GM18502 (cell line): ENCODE data around the gene MT1H.

Source experiments
- ATAC-seq: cut with Tn5 transposase; IDR thresholded peaks from one replicate; pipeline ENCODE4 v1.9.1; 2021; ENCODE audit warnings: mild to moderate bottlenecking; ENCODE audit not compliant: unreplicated experiment, poor library complexity

Gene MT1H

DNA sequence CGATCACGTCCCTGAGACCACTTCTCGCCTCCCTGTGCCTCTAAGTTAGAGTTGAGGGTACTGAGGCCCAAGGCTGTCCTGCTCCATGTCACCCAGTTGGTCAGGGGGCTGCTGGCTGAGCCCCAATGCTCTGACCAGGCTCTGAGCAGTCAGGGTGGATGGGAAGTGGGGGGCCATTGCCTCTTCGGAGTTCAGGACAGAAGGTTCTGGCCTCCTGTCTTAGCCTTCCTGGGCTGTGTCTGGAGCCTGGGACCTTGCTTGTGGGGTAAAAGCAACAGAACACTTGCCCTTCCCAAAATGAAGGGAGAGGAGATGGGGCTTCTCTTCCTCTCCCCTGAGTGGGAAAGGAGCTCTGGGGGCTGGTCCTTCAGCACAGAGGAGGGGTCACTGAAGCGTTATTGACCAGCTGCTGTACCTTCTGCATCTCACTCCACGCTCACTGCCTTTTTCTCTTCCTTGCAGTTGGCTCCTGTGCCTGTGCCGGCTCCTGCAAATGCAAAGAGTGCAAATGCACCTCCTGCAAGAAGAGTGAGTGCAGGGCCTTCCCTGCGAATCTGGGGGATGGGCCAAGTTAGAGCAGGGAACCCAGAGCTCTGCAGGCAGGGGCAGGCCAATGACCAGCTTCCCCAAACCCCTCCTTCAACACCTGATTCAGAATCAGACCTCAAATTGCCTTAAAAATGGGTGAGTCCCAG, 13.2 kb downstream of the MT1H start:
- ATAC-seq = no peak

DNA sequence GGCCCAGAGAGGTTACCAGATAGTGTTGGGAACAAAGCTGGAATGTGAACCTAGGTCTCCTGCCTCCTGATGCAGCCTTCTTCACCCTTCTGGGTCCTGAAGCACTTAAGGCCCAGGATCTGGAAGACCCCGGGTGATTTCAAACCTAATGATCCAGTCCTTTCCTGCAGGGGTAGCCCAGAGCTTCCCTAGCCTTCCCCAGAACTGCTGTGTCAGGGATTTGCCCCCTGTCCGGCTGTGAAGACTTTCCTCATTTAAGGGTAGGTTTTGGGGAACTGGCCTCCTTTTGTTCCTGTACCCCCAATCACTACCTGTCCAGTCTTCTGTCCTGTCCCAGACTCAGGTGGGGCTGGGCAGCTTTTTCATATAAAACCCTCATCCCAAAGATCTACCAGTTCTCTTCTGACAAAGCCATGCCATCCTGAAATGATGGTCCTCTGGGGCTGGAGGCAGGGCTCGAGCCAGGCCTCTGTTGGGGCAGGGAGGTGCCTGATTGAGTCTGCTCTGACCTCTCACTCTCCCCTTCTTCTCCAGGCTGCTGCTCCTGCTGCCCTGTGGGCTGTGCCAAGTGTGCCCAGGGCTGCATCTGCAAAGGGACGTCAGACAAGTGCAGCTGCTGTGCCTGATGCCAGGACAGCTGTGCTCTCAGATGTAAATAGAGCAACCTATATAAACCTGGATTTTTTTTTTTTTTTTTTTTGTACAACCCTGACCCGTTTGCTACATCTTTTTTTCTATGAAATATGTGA, 14.0 kb downstream of the MT1H start:
- no peak for ATAC-seq

DNA sequence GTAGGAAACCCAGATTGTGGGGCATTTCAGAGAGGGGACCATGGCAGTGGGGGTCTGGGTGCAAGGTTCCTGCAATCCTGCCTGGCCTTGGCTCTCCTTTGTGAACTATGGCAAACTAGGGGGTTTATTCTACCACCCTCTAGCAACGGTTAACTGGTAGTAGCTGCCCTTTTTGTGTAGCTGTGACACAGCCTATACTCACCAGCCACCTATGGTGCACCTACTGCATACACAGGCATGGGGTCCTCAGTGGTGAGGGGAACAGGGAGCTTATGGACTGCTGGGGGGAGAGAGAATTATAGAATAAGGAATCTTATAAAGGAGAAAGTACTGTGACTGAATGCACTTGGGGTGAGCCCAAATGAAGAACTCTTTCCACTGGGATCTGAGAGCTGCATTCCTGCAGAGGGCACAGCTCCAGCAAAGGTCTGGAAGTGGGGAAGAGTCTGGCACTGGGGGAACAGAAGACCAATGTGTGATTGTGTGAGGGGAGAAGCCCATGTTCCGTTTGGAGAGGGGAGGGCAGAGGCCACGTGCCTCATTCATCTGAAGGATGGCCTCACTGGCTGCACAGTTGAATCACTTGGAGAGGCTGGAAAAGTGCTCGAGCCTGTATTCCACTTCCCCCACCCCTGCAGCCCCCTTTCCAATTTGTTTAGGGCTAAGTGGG, 14.8 kb downstream of the MT1H start:
- no peak for ATAC-seq

DNA sequence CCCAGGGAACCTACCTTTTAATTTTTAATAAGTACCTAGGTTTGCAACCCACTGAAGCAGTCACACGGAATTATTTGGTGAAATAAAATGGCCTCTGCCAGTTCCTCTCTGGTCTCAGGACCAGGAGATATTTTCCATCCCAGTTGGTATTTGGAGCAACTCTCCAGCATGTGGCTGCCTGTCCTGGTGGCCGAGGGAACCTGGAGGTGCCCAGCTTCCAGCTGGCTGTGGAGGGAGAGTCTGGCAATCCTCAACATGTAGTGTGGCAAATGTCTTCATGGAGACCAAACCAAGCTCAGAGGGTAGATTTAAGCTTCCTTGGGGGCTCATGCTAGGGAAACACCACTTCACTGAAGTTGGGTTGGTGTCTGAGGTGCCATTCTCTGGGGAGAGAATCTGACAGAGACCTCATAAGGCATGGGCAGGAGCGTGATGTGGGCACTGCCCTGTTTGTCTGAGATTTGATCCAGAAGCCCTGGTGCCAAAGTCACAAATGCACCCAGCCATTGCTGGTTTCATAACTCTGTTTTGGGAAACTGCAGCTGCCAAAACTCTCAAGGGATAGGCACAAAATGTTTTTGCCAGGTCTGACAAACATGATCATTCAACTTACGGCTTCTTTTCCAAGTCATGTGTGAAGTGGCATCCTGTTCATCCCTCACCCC, 15.4 kb downstream of the MT1H start:
- no peak for ATAC-seq

DNA sequence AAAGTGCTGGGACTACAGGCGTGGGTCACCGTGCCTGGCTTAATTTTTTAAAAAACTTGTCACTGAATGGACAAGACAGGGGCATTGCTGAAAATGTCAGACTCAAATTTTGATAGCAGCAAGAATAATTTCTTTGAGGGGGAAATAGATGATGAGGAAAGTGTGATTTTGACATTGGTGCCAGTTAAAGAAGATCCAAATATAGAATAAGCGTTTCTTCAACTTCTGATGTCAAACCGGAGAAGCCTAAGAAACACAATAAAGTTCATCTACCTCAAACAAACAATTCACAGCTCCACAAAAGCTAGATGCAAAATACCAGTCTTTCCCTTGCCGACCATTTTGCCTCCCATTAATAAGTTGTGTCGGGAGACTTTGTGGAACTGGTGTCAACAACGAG, 17.1 kb downstream of the MT1H start:
- ATAC-seq = no peak

DNA sequence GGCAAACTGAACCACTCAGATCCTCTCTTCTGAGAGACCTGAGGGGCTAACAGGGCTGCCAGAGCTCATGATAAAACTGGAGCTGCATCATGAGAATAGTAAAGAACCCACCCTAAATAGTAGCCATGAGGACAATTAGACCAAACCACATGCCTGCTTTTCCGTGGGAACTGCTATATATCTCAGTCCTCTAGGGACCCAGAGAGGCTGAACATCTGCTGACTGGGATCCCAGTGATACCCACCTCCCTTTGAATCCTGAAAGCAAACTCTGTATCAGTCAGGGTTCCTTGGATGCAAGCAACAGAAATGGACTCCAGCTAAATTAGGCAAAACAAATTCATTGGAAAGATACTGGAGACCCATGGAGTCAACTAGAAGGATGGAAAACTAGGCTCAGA, 19.1 kb downstream of the MT1H start:
- no peak for ATAC-seq

DNA sequence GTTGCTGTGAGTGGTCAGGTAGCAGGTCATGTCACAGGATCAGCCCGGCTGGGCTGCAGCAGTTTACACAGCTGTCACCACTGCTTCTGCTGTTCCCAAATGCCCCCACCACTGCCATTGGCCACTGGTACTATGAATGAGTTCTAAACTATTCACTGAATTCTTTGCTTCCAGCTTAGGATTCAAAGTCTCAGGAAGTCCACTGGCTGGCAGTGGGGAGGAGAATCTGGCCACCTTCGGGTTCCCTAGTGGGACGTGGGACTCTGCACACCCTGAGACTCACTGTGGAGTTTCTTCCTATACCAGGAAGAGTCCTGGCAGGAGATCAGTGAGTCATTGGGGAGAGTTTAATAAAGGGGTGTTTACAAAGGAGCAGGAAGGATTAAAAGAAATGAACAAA, 19.6 kb downstream of the MT1H start:
- ATAC-seq = no peak

DNA sequence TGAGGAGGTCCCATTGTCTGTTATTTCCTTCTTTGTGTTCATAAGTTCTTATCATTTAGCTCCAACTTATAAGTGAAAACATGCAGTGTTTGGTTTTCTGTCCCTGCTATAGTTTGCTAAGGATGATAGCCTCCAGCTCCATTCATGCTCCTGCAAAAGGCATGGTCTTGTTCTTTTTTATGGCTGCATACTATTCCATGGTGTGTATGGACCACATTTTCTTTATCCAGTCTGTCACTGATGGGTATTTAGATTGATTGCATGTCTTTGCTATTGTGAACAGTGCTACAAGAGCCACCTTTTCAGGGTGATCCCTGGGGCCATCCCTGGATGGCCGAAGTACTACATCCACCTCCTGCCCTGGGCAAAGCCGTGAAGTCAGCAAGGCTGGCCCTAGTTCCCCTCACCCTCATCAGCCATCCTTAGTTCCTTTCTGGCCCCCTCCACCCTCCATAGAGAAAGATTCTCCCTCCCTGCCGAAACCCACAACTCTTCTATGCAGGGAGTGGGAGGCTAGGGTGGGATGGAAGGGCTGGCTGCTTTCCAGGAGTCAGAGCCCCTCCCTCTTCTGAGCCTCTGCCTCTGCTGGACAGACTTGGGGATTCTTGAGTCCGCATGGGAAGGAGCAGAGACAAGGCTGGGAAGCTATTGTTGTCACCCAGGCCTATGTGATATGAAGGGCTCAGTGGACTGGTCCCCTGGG, 21.0 kb downstream of the MT1H start:
- no peak for ATAC-seq

DNA sequence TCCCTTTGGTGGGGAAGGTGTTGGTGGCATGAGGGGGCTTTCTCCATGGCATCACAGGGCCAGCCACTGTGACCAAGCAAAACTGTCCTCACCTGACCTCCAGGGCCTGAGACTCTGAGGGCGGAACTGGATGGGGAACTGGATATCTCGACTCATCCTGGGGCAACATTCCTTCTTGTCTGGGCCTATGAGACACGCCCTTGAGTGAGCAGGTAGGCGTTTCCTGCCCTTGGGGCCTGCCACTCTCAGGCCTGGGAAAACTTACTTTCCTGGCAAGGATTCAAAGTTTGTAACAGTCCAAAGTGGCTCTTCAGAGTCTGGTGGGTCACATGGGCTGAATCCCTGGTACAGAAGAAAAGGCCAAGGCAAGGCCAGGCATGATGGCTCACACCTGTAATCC, 22.3 kb downstream of the MT1H start:
- ATAC-seq = no peak

DNA sequence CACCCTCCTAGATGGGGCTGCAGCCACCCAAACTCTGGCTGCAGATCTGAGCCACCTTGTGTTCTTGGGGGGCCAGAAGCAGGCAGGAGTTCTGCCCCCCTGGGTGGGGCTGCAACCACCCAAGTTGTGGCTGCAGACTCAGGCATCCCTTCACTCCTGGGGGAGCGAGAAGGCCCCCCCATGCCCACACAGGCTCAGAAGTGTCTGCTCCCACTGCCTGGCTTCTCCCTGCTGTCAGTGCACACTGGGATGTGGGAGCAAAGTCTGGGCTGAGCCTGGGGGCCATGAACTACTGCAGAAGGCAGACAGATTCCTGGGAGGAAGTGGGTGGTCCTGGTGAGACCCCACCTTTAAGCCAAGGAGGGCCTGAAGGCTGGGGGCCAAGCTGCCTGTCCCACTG, 25.6 kb downstream of the MT1H start:
- no peak for ATAC-seq

DNA sequence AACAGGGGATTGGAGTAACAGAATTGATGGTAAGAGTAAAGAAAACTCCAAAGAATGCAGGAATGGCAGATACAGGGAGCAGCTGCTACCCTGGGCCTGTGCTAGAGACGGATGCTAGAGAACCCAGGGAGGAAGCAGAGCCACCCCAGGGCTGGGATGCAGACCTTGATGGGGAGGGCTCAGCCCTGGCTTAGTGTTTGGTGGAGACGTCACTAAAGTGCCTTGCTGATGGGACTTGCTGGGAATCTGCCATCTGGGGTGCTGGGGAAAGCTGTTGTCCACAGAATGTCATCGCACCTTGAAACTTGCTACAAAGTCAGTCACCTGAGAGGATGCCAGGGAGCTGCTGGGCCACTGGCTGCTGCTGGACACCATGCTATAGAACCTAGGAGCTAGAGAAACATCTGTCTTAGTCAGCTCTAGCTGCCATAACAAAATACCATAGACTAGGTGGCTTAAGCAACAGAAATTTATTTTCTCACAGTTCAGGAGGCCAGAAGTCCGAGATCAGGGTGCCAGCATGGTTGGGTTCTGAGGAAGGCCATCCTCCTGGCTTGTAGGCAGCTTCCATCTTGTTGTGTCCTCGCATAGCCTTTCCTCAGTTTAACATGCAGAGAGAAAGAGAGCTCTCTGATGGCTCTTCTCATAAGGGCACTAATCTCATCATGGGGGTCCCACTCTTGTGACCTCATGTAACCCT, 28.0 kb downstream of the MT1H start:
- ATAC-seq = no peak

DNA sequence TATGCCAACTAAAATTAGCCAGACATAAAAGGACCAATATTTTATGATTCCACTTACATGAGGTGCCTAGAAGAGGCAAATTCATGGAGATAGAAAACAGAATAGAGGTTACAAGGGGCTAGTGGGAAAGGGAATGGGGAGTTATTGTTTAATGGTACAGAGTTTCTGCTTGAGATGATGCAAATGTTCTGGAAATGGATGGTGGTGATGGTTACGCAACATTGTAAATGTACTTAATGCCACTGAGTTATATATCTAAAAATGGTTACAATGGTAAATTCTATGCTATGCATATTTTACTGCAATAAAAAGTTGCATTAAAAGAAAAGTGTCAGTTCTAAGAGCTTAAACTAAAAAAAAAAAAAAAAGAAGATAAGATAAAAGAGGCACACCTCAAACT, 30.6 kb downstream of the MT1H start:
- ATAC-seq = no peak

DNA sequence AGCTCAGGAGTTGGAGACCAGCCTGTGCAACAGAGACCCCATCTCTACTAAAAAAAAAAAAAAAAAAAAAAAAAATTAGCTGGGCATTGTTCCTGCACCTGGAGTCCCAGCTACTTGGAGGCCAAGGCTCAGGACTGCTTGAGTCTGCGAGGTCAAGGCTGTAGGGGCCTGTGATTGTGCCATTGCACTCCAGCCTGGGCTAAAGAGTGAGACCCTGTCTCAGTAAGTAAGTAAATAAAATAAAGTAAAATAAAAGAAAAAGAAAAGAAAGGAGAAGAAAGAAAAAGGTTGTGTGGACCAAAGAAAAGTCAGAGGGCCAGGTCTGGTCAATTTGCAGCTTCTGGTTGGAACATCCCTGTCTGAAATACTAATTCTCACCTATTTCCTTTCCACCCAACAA, 31.0 kb downstream of the MT1H start:
- no peak for ATAC-seq

DNA sequence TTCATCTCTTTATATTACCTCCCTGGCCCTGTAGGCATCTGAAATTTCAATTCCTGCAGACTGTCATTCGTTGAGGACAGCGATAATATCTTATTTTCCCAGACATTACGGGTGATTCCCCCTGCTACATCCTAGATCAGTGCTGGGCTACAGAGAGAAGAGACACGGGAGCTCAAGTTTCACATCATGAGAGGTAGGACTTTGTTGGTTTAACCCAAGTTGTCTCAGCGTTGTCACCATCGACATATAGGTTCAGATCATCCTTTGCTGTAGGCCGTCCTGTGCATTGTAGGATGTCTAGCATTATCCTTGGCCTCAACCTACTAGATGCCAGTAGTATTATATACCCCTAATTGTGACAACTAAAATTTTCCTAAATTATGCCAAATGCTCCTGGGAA, 31.9 kb downstream of the MT1H start:
- ATAC-seq = no peak

DNA sequence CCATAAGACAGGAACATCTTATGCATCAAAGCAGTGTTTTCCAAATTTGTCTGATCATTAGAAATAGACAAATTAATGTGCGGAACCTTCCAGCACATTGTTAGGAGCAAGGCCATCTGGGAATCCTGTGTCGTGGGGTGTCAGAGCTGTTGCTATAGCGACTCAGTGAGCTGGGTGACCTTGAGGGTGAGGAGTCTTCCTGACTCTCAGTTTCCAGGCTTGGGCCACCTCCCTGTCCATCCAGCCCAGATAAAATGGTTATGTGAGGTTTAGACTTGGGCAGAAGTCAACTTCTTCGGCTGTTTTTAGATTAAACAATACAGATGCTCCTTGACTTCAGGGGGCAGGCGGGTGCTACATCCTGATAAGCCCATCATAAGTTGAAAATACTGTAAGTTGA, 33.2 kb downstream of the MT1H start:
- no peak for ATAC-seq

DNA sequence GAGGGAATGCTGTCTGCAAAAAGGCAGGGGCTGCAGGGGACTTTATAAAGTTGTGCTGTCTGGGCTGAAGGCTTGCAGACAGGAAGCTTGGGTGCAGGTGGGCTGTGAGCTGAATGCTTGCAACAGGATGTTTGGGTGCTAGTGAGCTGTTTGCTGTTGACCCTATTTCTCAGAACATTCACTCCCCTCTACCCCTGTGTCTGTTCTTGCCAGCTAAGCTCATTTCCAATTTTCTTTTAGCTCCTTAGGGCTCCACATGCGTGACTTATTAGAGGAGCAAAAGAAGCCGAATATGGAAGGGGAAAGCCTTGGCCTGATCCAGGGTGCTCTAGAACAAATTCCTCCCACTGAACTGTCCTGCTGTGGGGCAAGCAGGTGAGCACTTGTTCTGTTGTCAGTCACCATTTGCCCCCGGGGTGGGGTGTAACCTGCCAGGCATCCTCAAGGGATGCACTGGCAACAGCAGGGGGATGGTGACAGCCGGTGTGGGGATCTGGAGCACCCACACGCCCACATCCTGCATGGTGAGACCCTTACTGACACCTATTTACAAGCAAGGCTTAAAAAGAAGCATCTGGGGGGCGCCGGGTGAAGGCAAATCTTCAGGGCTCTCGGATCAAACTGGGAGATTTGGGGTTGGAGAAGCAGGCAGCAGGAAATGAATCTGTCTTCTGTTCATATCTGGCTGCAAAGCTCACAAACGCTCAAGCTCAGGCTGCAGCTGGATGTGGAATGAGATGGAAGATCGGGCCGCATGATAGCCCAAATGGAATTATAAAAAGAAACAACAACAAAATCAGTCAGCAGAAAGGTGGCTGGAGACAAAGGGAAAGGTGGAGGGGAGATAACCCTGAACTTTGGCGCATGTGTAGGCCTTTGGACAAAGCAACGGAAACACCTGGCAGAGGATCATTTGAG, 39.2 kb downstream of the MT1H start:
- no peak for ATAC-seq

DNA sequence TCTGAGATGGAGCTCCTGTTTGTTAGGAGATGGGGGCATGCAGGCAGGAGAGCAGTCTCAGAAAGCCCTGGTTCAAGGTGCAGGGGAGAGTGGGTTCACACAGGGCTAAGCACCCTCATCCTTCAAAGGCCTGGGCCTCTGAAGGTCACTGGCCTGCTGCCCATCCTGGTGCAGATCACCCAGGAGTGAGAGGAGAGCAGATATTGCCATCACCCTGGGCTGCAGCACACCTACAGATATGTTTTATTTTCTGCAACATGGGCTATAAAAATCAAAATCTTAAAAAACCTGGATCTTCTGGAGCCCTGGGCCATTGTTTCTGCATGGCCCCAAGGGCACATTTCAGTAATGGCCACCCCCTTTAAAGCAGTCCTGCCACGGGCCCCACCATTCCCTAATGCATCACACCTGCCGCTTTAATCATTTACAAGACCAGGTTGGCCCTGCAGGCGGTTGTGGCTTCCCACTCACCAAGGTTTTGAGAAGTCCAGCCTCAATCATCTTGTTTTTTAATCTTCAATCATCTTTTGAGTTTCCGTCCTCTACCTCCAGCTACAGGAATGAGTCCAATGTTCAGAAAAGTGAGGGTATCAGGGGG, 39.9 kb downstream of the MT1H start:
- no peak for ATAC-seq

DNA sequence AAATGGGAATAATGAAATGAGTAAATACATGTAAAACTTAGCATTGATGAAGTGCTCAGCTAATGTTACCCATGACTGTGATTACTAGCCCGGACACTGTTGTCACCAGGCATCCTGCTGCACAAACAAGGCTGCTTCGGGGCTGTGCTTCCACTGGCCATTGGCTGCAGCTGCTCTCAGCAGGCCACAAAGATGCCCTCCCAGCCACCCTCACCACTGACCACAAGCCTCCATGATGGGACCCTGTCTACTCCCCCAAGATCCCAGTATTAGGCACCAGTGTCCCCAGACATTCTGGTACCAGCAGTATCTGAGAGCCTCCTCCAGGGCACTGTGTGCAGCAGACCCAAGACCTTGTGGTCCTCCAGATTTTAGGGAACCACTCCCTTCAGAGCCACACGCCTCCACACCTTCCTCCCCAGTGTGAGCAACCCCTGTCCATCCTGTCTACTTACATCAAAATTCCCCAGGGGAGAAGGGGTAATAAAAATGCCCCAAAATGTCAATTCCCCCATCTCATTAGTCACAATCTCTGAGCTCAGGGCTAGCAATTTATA, 40.6 kb downstream of the MT1H start:
- ATAC-seq = no peak
